ENCODE results near the gene ZNF578. TPM values are rescaled to one million over a fixed set of nuclear protein-coding genes. Genes with fewer than 3 reads are reported as not detected.

Gene ZNF578
- total and polyA plus RNA-seq, 2 of the 4 experiments (the other 2 are of a cell fraction): 1.4 to 4.1 TPM

DNA sequence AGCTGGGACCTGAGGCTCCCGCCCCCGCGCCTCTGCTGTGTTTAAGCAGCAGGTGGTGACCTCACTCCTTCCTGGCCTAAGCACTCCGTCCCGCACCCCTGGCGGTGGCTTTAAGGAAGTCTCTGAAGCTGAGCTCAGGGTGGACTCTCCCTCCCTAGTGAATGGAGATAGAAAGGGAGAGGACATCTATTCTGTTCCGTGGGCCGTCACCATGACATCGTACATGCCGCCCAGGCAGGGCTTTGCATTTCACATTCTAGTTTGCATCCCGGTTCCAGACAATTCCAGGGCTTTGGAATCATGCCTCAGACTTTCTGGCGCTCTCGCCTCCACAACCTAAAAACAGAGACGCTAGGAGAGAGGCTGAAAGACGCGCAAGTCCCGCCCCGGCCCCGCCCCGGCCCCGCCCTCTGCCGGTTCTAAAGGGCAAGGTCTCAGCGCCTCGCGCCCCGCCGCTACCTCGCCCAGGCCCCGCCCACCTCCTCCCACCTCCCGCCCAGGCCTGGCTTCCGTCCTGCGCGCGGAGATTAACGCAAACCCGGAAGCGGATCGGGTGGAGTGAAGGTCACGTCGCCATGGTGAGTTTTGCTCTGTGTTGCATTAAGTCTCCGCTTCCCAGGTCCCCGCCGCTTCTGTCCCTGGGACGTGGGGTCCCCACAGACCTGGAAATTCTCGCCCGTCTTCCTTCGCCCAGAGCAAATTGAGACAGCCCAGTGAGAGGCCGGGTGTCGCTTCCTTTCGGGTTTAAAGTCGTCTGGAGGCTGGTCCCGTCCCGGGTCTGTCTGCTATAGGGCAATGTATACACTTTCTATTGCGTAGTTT is 74.0 kb downstream of the ZNF578 start, which contains the start of gene ZNF808:
Gene ZNF808 (plus strand): TSS at position 535 of the 822 bp plus-strand sequence. CDS start 15,617 bp downstream, outside the sequence.
- peak within 1 kb of the TSS; percentile 92 for H3K14ac ChIP-seq (replicated peaks; ENCODE audit: low read depth, low read length)
- H3K9me1 ChIP-seq (ENCODE audit: insufficient read depth, low read length): no peaks in the 10 kb centered on the region
- H4K20me1 ChIP-seq (ENCODE audit: insufficient read depth, low read length): no peaks in the 10 kb centered on the region
- H4K5ac ChIP-seq (ENCODE audit: low read depth, low read length): peak within 1 kb of the TSS; percentile 40
- dilution Hi-C loops (cut with HindIII; ENCODE audit: low sequenced_read_pairs, unreplicated experiment) (no loop called here), in situ Hi-C loops (cut with MboI; ENCODE audit: low sequenced_read_pairs) (no loop called here), intact Hi-C loops (cut with micrococcal nuclease) (loop anchor here (5.0 kb wide), 1 partner anchor 130 kb away; the partner anchor contains the start of gene ZNF528)
- no TSS peak for BruUV-seq (replicated peaks)
- H2AK5ac ChIP-seq (ENCODE audit: low read depth, low read length): peak within 1 kb of the TSS; percentile 73; the same call in 1 of the 2 replicates
- peak; percentile 98 for ATAC-seq (ENCODE audit: low read depth)
- H3K27ac ChIP-seq (ENCODE audit: insufficient read depth, low read length): peak within 1 kb of the TSS; percentile 96
- peak within 1 kb of the TSS; percentile 90 for H3K23ac ChIP-seq (ENCODE audit: low read depth, low read length)
- H3K9me3 ChIP-seq (ENCODE audit: control insufficient read depth, insufficient read depth, low read length): peaks cover 5% of the 10 kb centered on the region
- peak within 1 kb of the TSS; percentile 93 to 94 for H4K8ac ChIP-seq (ENCODE audit: low read depth in 2 of 2, low read length in 2 of 2)
- H3K4ac ChIP-seq (ENCODE audit: low read depth, low read length): peak within 1 kb of the TSS; percentile 84
- peak within 1 kb of the TSS; percentile 75; the same call in 1 of the 2 replicates for H3K56ac ChIP-seq (ENCODE audit: extremely low read depth, insufficient read depth, low read length)
- ChIA-PET CTCF (interaction anchor here (0.6 kb wide), 1 partner anchor 420 kb away, joined by 3 read pairs; no protein-coding TSS in a partner anchor), POLR2A (ENCODE audit: unreplicated experiment) (no interaction called here)
- H3K18ac ChIP-seq (ENCODE audit: low read depth, low read length): peak within 1 kb of the TSS; percentile 74
- H3K4me2 ChIP-seq (ENCODE audit: low read depth, low read length): peak within 1 kb of the TSS; percentile 90
- H3K4me1 ChIP-seq (ENCODE audit: control insufficient read depth, insufficient read depth, low read length): peaks cover 3% of the 10 kb centered on the region; the same call in 1 of the 2 replicates
- no peaks in the 10 kb centered on the region for H3K27me3 ChIP-seq (ENCODE audit: control insufficient read depth, insufficient read depth, low read length)
- H2BK5ac ChIP-seq (ENCODE audit: low read depth, low read length, poor library complexity, severe bottlenecking): peak within 1 kb of the TSS; percentile 80
- peak within 1 kb of the TSS; percentile 71; the same call in 1 of the 2 replicates for H4K91ac ChIP-seq (ENCODE audit: insufficient read depth, low read depth, low read length)
- H2BK20ac ChIP-seq (ENCODE audit: low read depth, low read length): 0 out of 2 replicates have a peak within 1 kb of the TSS, but pooled peaks have one; percentile 49
- TF ChIP-seq CEBPB (IDR thresholded peaks at IDR 0.05; ENCODE audit: low read depth, low read length) (0 out of 2 replicates have a peak, but pooled peaks have one; percentile 11), RAD21 (IDR thresholded peaks at IDR 0.05; ENCODE audit: low read length) (peak; percentile 39; the same call in 1 of the 2 replicates), RCOR1 (IDR thresholded peaks at IDR 0.05; ENCODE audit: insufficient replicate concordance, low read length) (no peak), MAZ (IDR thresholded peaks at IDR 0.05; ENCODE audit: borderline replicate concordance, low read depth, low read length) (peak; percentile 29; the same call in 1 of the 2 replicates), MXI1 (IDR thresholded peaks at IDR 0.05; ENCODE audit: borderline replicate concordance, low read depth, low read length) (peak; percentile 40; the same call in 1 of the 2 replicates), MAFK (IDR thresholded peaks at IDR 0.05; ENCODE audit: low read depth, low read length) (no peak), POLR2A (IDR thresholded peaks at IDR 0.05; ENCODE audit: low read depth, low read length) (peak; percentile 46; the same call in 1 of the 2 replicates), RFX5 (IDR thresholded peaks at IDR 0.05; ENCODE audit: low read depth, low read length) (0 out of 2 replicates have a peak, but pooled peaks have one; percentile 9), CTCF (conservative IDR thresholded peaks at IDR 0.05; ENCODE audit: low read depth, low read length) (peak; percentile 63), USF2 (IDR thresholded peaks at IDR 0.05; ENCODE audit: low read depth, low read length) (no peak)
- TF ChIP-seq, protein P1, sequence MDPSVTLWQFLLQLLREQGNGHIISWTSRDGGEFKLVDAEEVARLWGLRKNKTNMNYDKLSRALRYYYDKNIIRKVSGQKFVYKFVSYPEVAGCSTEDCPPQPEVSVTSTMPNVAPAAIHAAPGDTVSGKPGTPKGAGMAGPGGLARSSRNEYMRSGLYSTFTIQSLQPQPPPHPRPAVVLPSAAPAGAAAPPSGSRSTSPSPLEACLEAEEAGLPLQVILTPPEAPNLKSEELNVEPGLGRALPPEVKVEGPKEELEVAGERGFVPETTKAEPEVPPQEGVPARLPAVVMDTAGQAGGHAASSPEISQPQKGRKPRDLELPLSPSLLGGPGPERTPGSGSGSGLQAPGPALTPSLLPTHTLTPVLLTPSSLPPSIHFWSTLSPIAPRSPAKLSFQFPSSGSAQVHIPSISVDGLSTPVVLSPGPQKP (IDR thresholded peaks at IDR 0.05; ENCODE audit: borderline replicate concordance, low read depth, low read length): no peak
- H3K79me1 ChIP-seq (ENCODE audit: low read depth in 1 of 2, low read length in 2 of 2): peaks cover 29 to 30% of the 10 kb centered on the region in 2 experiments
- peak; percentile 87 for DNase-seq
- H3K9ac ChIP-seq (ENCODE audit: low read depth, low read length): peak within 1 kb of the TSS; percentile 98
- peak within 1 kb of the TSS; percentile 99 for H2AFZ ChIP-seq (replicated peaks; ENCODE audit: low read length, poor library complexity)
- no peak within 1 kb of the TSS for H2BK15ac ChIP-seq (ENCODE audit: low read depth, low read length)
- peak within 1 kb of the TSS; percentile 93 for H3K4me3 ChIP-seq (ENCODE audit: insufficient read depth, low read depth, low read length)
- H2BK120ac ChIP-seq (ENCODE audit: low read depth, low read length): peak within 1 kb of the TSS; percentile 56
- WGBS, 2 experiments (ENCODE audit: extremely low coverage in 2 of 2, insufficient read length in 1 of 2): 0% methylated on average over 13 of the region's 54 CpGs; no CpG with 5 or more reads in 1 of the 2 experiments
- H3K36me3 ChIP-seq (ENCODE audit: control insufficient read depth, insufficient read depth, low read length): peaks cover 1% of the 10 kb centered on the region; the same call in 1 of the 2 replicates
- peak within 1 kb of the TSS; percentile 97 for H2AK9ac ChIP-seq (replicated peaks; ENCODE audit: low read depth, low read length, poor library complexity)
